ENCODE measurements around the gene BSCL2. TPM values are rescaled to one million over a fixed set of nuclear protein-coding genes. Genes with fewer than 3 reads are reported as not detected.

Gene BSCL2
- total and polyA plus RNA-seq, 2 of the 13 experiments (the other 11 are each of a cell fraction or from before 2014, with no cell fraction given), result 19.5 to 21.1 TPM

DNA sequence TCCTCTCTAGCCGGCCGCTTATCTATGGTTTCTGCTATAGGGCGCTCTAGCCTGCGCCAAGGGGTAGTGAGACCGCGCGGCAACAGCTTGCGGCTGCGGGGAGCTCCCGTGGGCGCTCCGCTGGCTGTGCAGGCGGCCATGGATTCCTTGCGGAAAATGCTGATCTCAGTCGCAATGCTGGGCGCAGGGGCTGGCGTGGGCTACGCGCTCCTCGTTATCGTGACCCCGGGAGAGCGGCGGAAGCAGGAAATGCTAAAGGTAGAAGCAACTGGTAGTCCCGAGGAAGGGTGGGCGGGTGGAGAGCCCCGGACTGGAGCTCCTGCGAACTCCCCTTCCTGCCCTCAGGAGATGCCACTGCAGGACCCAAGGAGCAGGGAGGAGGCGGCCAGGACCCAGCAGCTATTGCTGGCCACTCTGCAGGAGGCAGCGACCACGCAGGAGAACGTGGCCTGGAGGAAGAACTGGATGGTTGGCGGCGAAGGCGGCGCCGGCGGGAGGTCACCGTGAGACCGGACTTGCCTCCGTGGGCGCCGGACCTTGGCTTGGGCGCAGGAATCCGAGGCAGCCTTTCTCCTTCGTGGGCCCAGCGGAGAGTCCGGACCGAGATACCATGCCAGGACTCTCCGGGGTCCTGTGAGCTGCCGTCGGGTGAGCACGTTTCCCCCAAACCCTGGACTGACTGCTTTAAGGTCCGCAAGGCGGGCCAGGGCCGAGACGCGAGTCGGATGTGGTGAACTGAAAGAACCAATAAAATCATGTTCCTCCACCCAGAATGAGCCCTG, 35.4 kb downstream of the BSCL2 start, which contains the start of the genes LBHD1 and UQCC3 (continued):
- TF ChIP-seq GMEB2 (CRISPR knock-in tag; IDR thresholded peaks at IDR 0.05; ENCODE audit: low read depth) (0 out of 2 replicates have a peak, but pooled peaks have one; percentile 38), ZNF33B (CRISPR knock-in tag; IDR thresholded peaks at IDR 0.05) (no peak), RFX1 (IDR thresholded peaks at IDR 0.05) (no peak), HOXA3 (CRISPR knock-in tag; IDR thresholded peaks at IDR 0.05) (peak; percentile 63), SP2 (CRISPR knock-in tag; IDR thresholded peaks at IDR 0.05) (no peak; the same call in none of the 2 replicates), PAX8 (CRISPR knock-in tag; IDR thresholded peaks at IDR 0.05; ENCODE audit: borderline replicate concordance) (no peak), SRY (CRISPR knock-in tag; IDR thresholded peaks at IDR 0.05) (0 out of 2 replicates have a peak, but pooled peaks have one; percentile 37), SUZ12 (IDR thresholded peaks at IDR 0.05; ENCODE audit: low read depth, low read length) (no peak), ZNF746 (CRISPR knock-in tag; IDR thresholded peaks at IDR 0.05) (no peak), MEIS2 (CRISPR knock-in tag; IDR thresholded peaks at IDR 0.05) (no peak; the same call in 1 of the 2 replicates), TRIM24 (CRISPR knock-in tag; IDR thresholded peaks at IDR 0.05) (no peak), ATF1 (CRISPR knock-in tag; IDR thresholded peaks at IDR 0.05) (no peak), HNRNPK (IDR thresholded peaks at IDR 0.05; ENCODE audit: low read depth, low read length, poor library complexity, severe bottlenecking) (no peak), PLRG1 (conservative IDR thresholded peaks at IDR 0.05) (no peak), SATB2 (CRISPR knock-in tag; IDR thresholded peaks at IDR 0.05) (no peak), SMARCC2 (IDR thresholded peaks at IDR 0.05) (no peak), ZNF263 (CRISPR knock-in tag; IDR thresholded peaks at IDR 0.05) (no peak), ZNF709 (CRISPR knock-in tag; IDR thresholded peaks at IDR 0.05) (peak; percentile 54; the same call in 1 of the 2 replicates), ELF3 (CRISPR knock-in tag; IDR thresholded peaks at IDR 0.05) (no peak), ZNF556 (CRISPR knock-in tag; IDR thresholded peaks at IDR 0.05; ENCODE audit: borderline replicate concordance) (peak; percentile 78; the same call in 1 of the 2 replicates), ZNF775 (CRISPR knock-in tag; IDR thresholded peaks at IDR 0.05; ENCODE audit: borderline replicate concordance) (no peak)
- TF ChIP-seq, protein P1, sequence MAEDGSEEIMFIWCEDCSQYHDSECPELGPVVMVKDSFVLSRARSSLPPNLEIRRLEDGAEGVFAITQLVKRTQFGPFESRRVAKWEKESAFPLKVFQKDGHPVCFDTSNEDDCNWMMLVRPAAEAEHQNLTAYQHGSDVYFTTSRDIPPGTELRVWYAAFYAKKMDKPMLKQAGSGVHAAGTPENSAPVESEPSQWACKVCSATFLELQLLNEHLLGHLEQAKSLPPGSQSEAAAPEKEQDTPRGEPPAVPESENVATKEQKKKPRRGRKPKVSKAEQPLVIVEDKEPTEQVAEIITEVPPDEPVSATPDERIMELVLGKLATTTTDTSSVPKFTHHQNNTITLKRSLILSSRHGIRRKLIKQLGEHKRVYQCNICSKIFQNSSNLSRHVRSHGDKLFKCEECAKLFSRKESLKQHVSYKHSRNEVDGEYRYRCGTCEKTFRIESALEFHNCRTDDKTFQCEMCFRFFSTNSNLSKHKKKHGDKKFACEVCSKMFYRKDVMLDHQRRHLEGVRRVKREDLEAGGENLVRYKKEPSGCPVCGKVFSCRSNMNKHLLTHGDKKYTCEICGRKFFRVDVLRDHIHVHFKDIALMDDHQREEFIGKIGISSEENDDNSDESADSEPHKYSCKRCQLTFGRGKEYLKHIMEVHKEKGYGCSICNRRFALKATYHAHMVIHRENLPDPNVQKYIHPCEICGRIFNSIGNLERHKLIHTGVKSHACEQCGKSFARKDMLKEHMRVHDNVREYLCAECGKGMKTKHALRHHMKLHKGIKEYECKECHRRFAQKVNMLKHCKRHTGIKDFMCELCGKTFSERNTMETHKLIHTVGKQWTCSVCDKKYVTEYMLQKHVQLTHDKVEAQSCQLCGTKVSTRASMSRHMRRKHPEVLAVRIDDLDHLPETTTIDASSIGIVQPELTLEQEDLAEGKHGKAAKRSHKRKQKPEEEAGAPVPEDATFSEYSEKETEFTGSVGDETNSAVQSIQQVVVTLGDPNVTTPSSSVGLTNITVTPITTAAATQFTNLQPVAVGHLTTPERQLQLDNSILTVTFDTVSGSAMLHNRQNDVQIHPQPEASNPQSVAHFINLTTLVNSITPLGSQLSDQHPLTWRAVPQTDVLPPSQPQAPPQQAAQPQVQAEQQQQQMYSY (CRISPR knock-in tag; IDR thresholded peaks at IDR 0.05), result peak; percentile 21; the same call in 1 of the 2 replicates
- TF ChIP-seq, protein P2, sequence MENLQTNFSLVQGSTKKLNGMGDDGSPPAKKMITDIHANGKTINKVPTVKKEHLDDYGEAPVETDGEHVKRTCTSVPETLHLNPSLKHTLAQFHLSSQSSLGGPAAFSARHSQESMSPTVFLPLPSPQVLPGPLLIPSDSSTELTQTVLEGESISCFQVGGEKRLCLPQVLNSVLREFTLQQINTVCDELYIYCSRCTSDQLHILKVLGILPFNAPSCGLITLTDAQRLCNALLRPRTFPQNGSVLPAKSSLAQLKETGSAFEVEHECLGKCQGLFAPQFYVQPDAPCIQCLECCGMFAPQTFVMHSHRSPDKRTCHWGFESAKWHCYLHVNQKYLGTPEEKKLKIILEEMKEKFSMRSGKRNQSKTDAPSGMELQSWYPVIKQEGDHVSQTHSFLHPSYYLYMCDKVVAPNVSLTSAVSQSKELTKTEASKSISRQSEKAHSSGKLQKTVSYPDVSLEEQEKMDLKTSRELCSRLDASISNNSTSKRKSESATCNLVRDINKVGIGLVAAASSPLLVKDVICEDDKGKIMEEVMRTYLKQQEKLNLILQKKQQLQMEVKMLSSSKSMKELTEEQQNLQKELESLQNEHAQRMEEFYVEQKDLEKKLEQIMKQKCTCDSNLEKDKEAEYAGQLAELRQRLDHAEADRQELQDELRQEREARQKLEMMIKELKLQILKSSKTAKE (CRISPR knock-in tag; IDR thresholded peaks at IDR 0.05; ENCODE audit: borderline replicate concordance), result no peak
- TF ChIP-seq, protein P3, sequence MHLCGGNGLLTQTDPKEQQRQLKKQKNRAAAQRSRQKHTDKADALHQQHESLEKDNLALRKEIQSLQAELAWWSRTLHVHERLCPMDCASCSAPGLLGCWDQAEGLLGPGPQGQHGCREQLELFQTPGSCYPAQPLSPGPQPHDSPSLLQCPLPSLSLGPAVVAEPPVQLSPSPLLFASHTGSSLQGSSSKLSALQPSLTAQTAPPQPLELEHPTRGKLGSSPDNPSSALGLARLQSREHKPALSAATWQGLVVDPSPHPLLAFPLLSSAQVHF (CRISPR knock-in tag; IDR thresholded peaks at IDR 0.05), result 0 out of 2 replicates have a peak, but pooled peaks have one; percentile 22

Data from HepG2 (cell line).